ENCODE results near the gene HSPB9. TPM values are rescaled to one million over a fixed set of nuclear protein-coding genes. Genes with fewer than 3 reads are reported as not detected.

HSPB9 gene
- total and polyA plus RNA-seq, 9 of the 15 experiments (the other 6 are each of a cell fraction or from before 2014, with no cell fraction given), result 0.04 to 0.16 (median 0.08) TPM; not detected in 3

GRCh38 chr17:42078396-42079043, 44.1 kb upstream of the HSPB9 start (continued):
- TF ChIP-seq, protein P1, sequence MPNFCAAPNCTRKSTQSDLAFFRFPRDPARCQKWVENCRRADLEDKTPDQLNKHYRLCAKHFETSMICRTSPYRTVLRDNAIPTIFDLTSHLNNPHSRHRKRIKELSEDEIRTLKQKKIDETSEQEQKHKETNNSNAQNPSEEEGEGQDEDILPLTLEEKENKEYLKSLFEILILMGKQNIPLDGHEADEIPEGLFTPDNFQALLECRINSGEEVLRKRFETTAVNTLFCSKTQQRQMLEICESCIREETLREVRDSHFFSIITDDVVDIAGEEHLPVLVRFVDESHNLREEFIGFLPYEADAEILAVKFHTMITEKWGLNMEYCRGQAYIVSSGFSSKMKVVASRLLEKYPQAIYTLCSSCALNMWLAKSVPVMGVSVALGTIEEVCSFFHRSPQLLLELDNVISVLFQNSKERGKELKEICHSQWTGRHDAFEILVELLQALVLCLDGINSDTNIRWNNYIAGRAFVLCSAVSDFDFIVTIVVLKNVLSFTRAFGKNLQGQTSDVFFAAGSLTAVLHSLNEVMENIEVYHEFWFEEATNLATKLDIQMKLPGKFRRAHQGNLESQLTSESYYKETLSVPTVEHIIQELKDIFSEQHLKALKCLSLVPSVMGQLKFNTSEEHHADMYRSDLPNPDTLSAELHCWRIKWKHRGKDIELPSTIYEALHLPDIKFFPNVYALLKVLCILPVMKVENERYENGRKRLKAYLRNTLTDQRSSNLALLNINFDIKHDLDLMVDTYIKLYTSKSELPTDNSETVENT (CRISPR knock-in tag; IDR thresholded peaks at IDR 0.05), result no peak
- TF ChIP-seq, protein P2, sequence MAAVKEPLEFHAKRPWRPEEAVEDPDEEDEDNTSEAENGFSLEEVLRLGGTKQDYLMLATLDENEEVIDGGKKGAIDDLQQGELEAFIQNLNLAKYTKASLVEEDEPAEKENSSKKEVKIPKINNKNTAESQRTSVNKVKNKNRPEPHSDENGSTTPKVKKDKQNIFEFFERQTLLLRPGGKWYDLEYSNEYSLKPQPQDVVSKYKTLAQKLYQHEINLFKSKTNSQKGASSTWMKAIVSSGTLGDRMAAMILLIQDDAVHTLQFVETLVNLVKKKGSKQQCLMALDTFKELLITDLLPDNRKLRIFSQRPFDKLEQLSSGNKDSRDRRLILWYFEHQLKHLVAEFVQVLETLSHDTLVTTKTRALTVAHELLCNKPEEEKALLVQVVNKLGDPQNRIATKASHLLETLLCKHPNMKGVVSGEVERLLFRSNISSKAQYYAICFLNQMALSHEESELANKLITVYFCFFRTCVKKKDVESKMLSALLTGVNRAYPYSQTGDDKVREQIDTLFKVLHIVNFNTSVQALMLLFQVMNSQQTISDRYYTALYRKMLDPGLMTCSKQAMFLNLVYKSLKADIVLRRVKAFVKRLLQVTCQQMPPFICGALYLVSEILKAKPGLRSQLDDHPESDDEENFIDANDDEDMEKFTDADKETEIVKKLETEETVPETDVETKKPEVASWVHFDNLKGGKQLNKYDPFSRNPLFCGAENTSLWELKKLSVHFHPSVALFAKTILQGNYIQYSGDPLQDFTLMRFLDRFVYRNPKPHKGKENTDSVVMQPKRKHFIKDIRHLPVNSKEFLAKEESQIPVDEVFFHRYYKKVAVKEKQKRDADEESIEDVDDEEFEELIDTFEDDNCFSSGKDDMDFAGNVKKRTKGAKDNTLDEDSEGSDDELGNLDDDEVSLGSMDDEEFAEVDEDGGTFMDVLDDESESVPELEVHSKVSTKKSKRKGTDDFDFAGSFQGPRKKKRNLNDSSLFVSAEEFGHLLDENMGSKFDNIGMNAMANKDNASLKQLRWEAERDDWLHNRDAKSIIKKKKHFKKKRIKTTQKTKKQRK (IDR thresholded peaks at IDR 0.05; ENCODE audit: borderline replicate concordance, low read depth, low read length), result no peak
- no peak for TF ChIP-seq TCF7 (IDR thresholded peaks at IDR 0.05; ENCODE audit: borderline replicate concordance)
- TF ChIP-seq ZEB2 (IDR thresholded peaks at IDR 0.05), result no peak
- no peak for TF ChIP-seq FOXJ3 (CRISPR knock-in tag; IDR thresholded peaks at IDR 0.05)
- no peak for TF ChIP-seq HMG20A (CRISPR knock-in tag; conservative IDR thresholded peaks at IDR 0.05)
- no peak for TF ChIP-seq ZNF311 (CRISPR knock-in tag; IDR thresholded peaks at IDR 0.05)
- TF ChIP-seq MTA2 (IDR thresholded peaks at IDR 0.05; ENCODE audit: low read depth), result no peak
- 0 out of 4 replicates have a peak, but pooled peaks of 1 of the 2 experiments have one; percentile 17 for TF ChIP-seq FOXK2 (conservative IDR thresholded peaks at IDR 0.05 in 1 of 2, IDR thresholded peaks at IDR 0.05 in 1 of 2; ENCODE audit: low read depth in 2 of 2)
- peak; percentile 53; the same call in 1 of the 2 replicates for TF ChIP-seq MEF2A (IDR thresholded peaks at IDR 0.05; ENCODE audit: control insufficient read depth, low read depth, low read length)
- TF ChIP-seq, protein P3, sequence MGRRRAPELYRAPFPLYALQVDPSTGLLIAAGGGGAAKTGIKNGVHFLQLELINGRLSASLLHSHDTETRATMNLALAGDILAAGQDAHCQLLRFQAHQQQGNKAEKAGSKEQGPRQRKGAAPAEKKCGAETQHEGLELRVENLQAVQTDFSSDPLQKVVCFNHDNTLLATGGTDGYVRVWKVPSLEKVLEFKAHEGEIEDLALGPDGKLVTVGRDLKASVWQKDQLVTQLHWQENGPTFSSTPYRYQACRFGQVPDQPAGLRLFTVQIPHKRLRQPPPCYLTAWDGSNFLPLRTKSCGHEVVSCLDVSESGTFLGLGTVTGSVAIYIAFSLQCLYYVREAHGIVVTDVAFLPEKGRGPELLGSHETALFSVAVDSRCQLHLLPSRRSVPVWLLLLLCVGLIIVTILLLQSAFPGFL (CRISPR knock-in tag; IDR thresholded peaks at IDR 0.05), result 0 out of 2 replicates have a peak, but pooled peaks have one; percentile 23
- TF ChIP-seq, protein P4, sequence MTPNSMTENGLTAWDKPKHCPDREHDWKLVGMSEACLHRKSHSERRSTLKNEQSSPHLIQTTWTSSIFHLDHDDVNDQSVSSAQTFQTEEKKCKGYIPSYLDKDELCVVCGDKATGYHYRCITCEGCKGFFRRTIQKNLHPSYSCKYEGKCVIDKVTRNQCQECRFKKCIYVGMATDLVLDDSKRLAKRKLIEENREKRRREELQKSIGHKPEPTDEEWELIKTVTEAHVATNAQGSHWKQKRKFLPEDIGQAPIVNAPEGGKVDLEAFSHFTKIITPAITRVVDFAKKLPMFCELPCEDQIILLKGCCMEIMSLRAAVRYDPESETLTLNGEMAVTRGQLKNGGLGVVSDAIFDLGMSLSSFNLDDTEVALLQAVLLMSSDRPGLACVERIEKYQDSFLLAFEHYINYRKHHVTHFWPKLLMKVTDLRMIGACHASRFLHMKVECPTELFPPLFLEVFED (CRISPR knock-in tag; conservative IDR thresholded peaks at IDR 0.05), result no peak
- TF ChIP-seq HLTF (IDR thresholded peaks at IDR 0.05), result no peak
